GM23338 (cell line): ENCODE data around the gene RNF2. TPM values are rescaled to one million over a fixed set of nuclear protein-coding genes. Genes with fewer than 3 reads are reported as not detected.

Source experiments
- ATAC-seq: fragments of 200-7000 bp; cut with Tn5 transposase; 3 replicates; pipeline ENCODE4 v1.9.1; 2020
- DNase-seq: peaks from one replicate; pipeline ENCODE4 v3.0.0-alpha.2; 2015; ENCODE audit warnings: low spot score
- H2AFZ ChIP-seq: fragments of 200-600 bp; sonication (generic); 2 replicates; pipeline ENCODE4 v1.8.0; 2016; ENCODE audit warnings: antibody characterized with exemption, mild to moderate bottlenecking, moderate library complexity
- H3F3A ChIP-seq: fragments of 200-600 bp; sonication (generic); replicated peaks from 2 replicates; pipeline ENCODE4 v1.8.0; 2017; ENCODE audit warnings: antibody characterized with exemption, mixed run types, low read depth
- H3K27ac ChIP-seq: fragments of 200-600 bp; sonication (generic); 2 replicates; pipeline ENCODE4 v1.6.1; 2016; ENCODE audit warnings: low read depth
- H3K27me3 ChIP-seq: fragments of 200-600 bp; sonication (generic); 2 replicates; pipeline ENCODE4 v1.8.0; 2016; ENCODE audit warnings: mild to moderate bottlenecking, mixed run types, moderate library complexity; ENCODE audit not compliant: insufficient read depth
- H3K36me3 ChIP-seq: fragments of 200-600 bp; sonication (generic); 2 replicates; pipeline ENCODE4 v1.8.0; 2016; ENCODE audit warnings: mild to moderate bottlenecking; ENCODE audit not compliant: insufficient read depth
- H3K4me1 ChIP-seq: fragments of 200-600 bp; sonication (generic); 2 replicates; pipeline ENCODE4 v1.8.0; 2016; ENCODE audit warnings: mild to moderate bottlenecking, moderate library complexity; ENCODE audit not compliant: insufficient read depth
- H3K4me2 ChIP-seq: fragments of 200-600 bp; sonication (generic); 2 replicates; pipeline ENCODE4 v1.7.1; 2017; ENCODE audit warnings: mixed run types
- H3K4me3 ChIP-seq: fragments of 200-600 bp; sonication (generic); 2 replicates; pipeline ENCODE4 v1.6.1; 2016; ENCODE audit warnings: mixed run types
- H3K79me2 ChIP-seq: fragments of 200-600 bp; sonication (generic); replicated peaks from 2 replicates; pipeline ENCODE4 v1.8.0; 2017; ENCODE audit warnings: mild to moderate bottlenecking; ENCODE audit not compliant: insufficient read depth
- H3K9me2 ChIP-seq: fragments of 200-600 bp; sonication (generic); 2 replicates; pipeline ENCODE4 v1.8.0; 2017; ENCODE audit not compliant: insufficient read depth
- H4K20me1 ChIP-seq: fragments of 200-600 bp; sonication (generic); replicated peaks from 2 replicates; pipeline ENCODE4 v1.8.0; 2017; ENCODE audit warnings: mild to moderate bottlenecking; ENCODE audit not compliant: insufficient read depth
- H3K27ac Mint-ChIP-seq: 2 replicates; pipeline ENCODE4 v1.8.0; 2020; ENCODE audit warnings: inconsistent platforms, mild to moderate bottlenecking, moderate library complexity, mixed read lengths
- H3K27me3 Mint-ChIP-seq: 3 replicates; pipeline ENCODE4 v1.8.0; 2022; ENCODE audit warnings: low read depth, mild to moderate bottlenecking, moderate library complexity, mixed read lengths, inconsistent platforms; ENCODE audit not compliant: insufficient read depth, poor library complexity
- H3K36me3 Mint-ChIP-seq: 3 replicates; pipeline ENCODE4 v1.8.0; 2021; ENCODE audit warnings: low read depth, mild to moderate bottlenecking, inconsistent platforms, moderate library complexity, mixed read lengths
- H3K4me1 Mint-ChIP-seq: 3 replicates; pipeline ENCODE4 v1.8.0; 2020; ENCODE audit warnings: mild to moderate bottlenecking, inconsistent platforms, mixed read lengths
- H3K4me3 Mint-ChIP-seq: 3 replicates; pipeline ENCODE4 v1.8.0; 2021; ENCODE audit warnings: moderate library complexity, mild to moderate bottlenecking, inconsistent platforms, mixed read lengths
- H3K9me3 Mint-ChIP-seq: 3 replicates; pipeline ENCODE4 v1.8.0; 2020; ENCODE audit warnings: moderate library complexity, mild to moderate bottlenecking, inconsistent platforms, mixed read lengths
- CTCF ChIP-seq, 2 experiments: fragments of 200-600 bp in 1 of 2; sonication (generic) in 1 of 2; conservative IDR thresholded peaks; 2 replicates each; pipeline versions ENCODE4 v1.5.1 to v1.6.1; 2016 to 2017; ENCODE audit warnings: antibody characterized with exemption in 2 of 2, low read depth in 2 of 2, mild to moderate bottlenecking in 2 of 2, moderate library complexity in 1 of 2
- ETS1 ChIP-seq: IDR thresholded peaks from 2 replicates; pipeline ENCODE4 v1.6.1; 2016; ENCODE audit warnings: antibody characterized with exemption
- EZH2 ChIP-seq: fragments of 200-600 bp; sonication (generic); IDR thresholded peaks from one replicate; pipeline ENCODE4 v1.8.0; 2017; ENCODE audit warnings: antibody characterized with exemption, mild to moderate bottlenecking, low read depth; ENCODE audit not compliant: unreplicated experiment
- EZH2phosphoT487 ChIP-seq: fragments of 200-600 bp; sonication (generic); IDR thresholded peaks from one replicate; pipeline ENCODE4 v1.8.1; 2018; ENCODE audit warnings: antibody characterized with exemption; ENCODE audit not compliant: unreplicated experiment
- NANOG ChIP-seq: IDR thresholded peaks from 2 replicates; pipeline ENCODE4 v1.6.1; 2016; ENCODE audit warnings: antibody characterized with exemption, borderline replicate concordance
- POLR2AphosphoS5 ChIP-seq: IDR thresholded peaks from 2 replicates; pipeline ENCODE4 v1.6.1; 2016; ENCODE audit warnings: antibody characterized with exemption, low read depth
- REST ChIP-seq: IDR thresholded peaks from one replicate; pipeline ENCODE4 v1.6.1; 2018; ENCODE audit warnings: antibody characterized with exemption; ENCODE audit not compliant: unreplicated experiment
- STAT1 ChIP-seq: IDR thresholded peaks from one replicate; pipeline ENCODE4 v1.6.1; 2016; ENCODE audit warnings: antibody characterized with exemption; ENCODE audit not compliant: unreplicated experiment
- ZNF462 ChIP-seq: fragments of 250-450 bp; sonication (Bioruptor Pico); IDR thresholded peaks from 2 replicates; pipeline ENCODE4 v1.5.0; 2020; ENCODE audit warnings: mild to moderate bottlenecking, moderate library complexity
- polyA plus RNA-seq: library from polyadenylated mRNA; unstranded; fragments of >200 nt; fragmentation: Nextera tagmentation; extraction: Ambion mirVana; gene quantifications from 2 replicates; pipeline ENCODE4 v1.2.1, GENCODE V29; 2016
- total RNA-seq: library from RNA; depleted of rRNA; stranded (reverse); fragments of >200 nt; shearing (Covaris generic); gene quantifications from 2 replicates; pipeline ENCODE4 v1.2.3, GENCODE V29; 2014

RNF2 gene
- total and polyA plus RNA-seq, 2 experiments from 2014 or later: 33.3 to 51.4 TPM

GRCh38 chr1:185010361-185010760 lies 35.0 kb upstream of the RNF2 start (continued):
- no peak for TF ChIP-seq ETS1
- no peak for TF ChIP-seq REST
- no peak for TF ChIP-seq CTCF (conservative IDR thresholded peaks at IDR 0.05; ENCODE audit: low read depth in 2 of 2)
- TF ChIP-seq EZH2phosphoT487: no peak
- no peak for TF ChIP-seq NANOG

- Histone ChIP-seq H2AFZ (peak overlapping the region; percentile 44; the same call in 1 of the 2 replicates), H4K20me1 (no peaks in the 10 kb centered on the region), H3K27ac (no peak overlapping the region), H3K9me2 (peaks cover 4% of the 10 kb centered on the region; the same call in 1 of the 2 replicates), H3K4me2 (no peak overlapping the region), H3K27me3 (no peaks in the 10 kb centered on the region), H3K36me3 (no peaks in the 10 kb centered on the region), H3K4me3 (no peak overlapping the region), H3K4me1 (no peaks in the 10 kb centered on the region), H3K79me2 (no peaks in the 10 kb centered on the region), H3F3A (no peaks in the 10 kb centered on the region)
- no peak overlapping the region for H3K27ac Mint-ChIP-seq
- H3K9me3 Mint-ChIP-seq: no peaks in the 10 kb centered on the region; the same call in 2 of the 3 replicates
- no peak overlapping the region for H3K4me3 Mint-ChIP-seq
- DNase-seq: no peak
- TF ChIP-seq NANOG: no peak
- no peak for TF ChIP-seq POLR2AphosphoS5
- no peak for TF ChIP-seq EZH2
- no peak for TF ChIP-seq STAT1
- no peak for TF ChIP-seq CTCF (conservative IDR thresholded peaks at IDR 0.05; ENCODE audit: low read depth in 2 of 2)
- TF ChIP-seq ZNF462: no peak
- H3K36me3 Mint-ChIP-seq: no peaks in the 10 kb centered on the region
- no peak for ATAC-seq
- H3K27me3 Mint-ChIP-seq: no peaks in the 10 kb centered on the region
- peaks cover 8% of the 10 kb centered on the region for H3K4me1 Mint-ChIP-seq
Measured at GRCh38 chr1:185014941-185015340, 30.4 kb upstream of the RNF2 start.
